GM18511 (cell line): ENCODE results near the gene KLHL18.
"Not testable (repeated sequence)": the region's sequence is repeated elsewhere in the genome, so short reads cannot be mapped to it uniquely, and the experiment has no call there.

Experiments used
- ATAC-seq: cut with Tn5 transposase; IDR thresholded peaks from one replicate; pipeline ENCODE4 v1.9.1; 2021; ENCODE audit warnings: mild to moderate bottlenecking, moderate library complexity; ENCODE audit not compliant: unreplicated experiment

The KLHL18 gene

DNA sequence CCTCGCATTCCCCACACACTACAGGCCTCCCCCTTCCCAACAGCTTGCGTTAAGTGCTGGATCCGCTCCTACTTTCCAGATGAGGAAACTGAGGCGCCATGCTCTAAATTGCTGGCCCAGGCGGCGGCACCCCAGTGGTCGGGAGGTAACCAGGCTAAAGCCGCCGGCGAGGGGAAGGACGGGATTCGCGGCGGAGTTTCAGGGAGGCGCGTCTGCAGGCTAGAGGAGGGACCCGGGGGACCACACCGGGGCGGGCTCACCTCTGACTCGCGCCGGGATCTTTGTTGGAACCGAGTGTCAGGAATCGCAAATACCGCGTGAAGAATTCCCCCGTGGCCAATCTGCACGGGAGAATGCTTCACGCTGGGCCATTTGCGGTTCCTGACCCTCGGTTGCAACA lies 73.5 kb downstream of the KLHL18 start:
- ATAC-seq, result no peak

DNA sequence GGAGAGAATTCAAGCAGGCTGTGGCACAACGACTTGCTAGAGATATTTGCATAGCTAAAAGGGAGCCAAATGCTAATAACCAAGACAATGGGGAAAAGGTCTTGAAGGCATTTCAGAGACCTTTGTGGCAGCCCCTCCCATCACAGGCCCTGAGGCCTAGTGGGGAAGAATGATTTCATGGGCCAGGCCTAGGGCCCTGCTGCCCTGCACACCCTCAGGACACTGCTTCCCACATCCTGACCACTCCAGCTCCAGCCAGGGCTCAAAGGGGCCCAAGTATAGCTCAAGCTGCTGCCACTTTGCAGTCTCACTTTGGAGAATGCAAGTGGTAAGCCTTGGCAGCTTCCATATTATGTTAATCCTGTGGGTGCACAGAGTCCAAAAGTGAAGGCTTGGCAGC lies 76.6 kb downstream of the KLHL18 start:
- ATAC-seq, result no peak

DNA sequence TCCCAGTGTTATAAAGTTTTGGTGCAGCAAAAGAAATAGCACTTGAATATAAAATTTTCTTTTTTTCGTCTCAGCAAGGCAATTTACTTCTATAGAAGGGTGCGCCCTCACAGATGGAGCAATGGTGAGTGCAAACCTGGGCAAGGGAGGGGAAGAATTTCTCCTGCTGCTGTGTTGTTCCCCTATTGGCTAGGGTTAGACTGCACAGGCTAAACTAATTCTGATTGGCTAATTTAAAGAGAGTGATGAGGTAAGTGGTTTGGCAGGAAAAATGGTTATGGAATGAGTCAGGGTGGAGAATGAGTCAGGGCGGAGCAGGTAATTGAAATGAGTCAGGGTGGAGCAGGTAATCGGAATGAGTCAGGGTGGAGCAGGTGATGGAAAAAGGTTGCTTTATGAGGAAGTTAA lies 77.4 kb downstream of the KLHL18 start:
- not testable (repeated sequence) for ATAC-seq

DNA sequence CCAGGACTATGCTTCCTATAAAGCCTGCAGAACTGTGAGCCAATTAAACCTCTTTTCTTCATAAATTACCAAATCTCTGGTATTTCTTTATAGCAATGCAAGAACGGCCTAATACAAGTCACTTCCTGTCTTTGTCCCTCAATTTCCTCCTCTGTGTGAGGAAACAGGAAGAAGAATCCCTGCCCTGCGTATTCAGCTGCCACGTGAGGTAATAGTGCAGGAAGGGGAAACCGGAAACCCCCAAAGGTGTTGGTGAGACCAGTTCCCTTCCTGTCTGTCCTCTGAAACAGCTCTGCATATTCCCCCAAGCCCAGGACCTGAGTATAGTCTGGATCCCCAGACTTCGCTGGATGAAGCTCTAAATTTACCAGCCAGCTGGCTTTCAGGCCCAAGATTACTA lies 80.0 kb downstream of the KLHL18 start:
- no peak for ATAC-seq

DNA sequence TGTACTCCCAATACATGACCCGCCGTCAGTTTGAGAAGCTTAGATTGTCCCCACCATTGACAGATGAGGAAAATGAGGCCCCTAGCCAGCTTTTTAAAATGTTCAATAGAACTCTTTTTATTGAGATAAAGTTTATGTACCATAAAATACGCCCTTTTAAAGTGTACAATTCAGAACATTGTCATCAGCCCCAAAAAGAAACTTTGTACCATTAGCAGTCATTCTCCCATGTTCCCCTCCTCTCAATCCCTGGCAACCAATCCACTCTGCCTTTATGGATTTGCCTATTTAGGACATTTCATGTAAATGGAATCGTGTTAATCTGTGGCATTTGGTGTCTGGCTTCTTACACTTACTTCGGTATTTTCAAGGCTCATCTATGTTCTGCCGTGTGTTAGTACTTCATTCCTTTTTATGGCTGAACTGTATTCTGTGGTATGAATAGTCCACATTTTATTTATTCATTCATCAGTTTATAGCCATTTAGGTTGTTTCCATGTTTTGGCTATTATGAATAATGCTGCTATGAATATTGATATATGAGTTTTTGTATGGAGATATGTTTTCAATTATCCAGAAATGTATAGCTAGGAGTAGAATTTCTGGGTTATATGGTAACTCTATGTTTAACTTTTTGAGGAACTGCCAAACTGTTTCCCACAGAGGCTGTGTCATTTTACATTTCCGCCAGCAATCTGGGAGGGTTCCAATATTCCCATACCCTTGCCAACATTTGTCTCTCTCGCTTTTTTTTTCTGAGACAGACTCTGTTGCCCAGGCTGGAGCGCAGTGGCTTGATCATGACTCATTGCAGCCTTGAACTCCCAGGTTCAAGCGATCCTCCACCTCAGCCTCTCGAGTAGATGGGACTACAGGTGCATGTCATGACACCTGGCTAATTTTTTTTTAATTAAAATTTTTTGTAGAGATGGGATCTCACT lies 82.7 kb downstream of the KLHL18 start:
- no peak for ATAC-seq

DNA sequence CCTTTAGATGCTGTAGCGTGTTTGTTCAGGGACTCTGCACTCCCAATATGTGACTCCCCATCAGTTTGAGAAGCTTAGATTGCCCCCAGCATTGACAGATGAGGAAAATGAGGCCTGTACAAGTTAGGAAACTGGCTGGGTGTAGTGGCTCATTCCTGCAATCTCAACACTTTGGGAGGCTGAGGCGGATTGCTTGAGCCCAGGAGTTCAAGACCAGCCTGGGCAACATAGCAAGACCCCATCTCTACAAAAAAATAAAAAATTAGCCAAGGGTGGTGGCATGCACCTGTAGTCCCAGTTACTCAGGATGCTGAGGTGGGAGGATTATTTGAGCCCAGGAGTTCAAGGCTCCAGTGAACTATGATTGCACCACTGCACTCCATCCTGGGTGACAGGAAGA lies 84.1 kb downstream of the KLHL18 start:
- ATAC-seq, result no peak

DNA sequence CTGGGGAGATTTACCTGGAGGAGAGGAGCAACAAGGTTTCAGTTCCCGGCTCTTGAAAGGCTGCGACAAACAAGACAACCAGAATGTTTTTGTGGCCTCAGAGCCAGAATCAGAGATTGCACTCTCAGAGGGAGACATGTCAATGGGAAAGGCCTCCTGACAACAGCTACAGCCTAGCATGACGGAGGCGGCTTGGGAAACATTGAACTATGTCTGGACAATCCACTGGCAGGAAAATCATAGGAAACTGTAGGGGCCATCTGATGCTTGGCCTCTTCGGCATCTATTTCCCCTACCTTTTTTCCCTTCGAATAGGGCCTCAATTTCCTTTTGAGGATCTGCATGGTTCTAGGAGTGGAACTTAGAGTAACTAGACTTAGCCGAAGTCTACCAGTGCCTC lies 84.9 kb downstream of the KLHL18 start:
- ATAC-seq, result no peak

DNA sequence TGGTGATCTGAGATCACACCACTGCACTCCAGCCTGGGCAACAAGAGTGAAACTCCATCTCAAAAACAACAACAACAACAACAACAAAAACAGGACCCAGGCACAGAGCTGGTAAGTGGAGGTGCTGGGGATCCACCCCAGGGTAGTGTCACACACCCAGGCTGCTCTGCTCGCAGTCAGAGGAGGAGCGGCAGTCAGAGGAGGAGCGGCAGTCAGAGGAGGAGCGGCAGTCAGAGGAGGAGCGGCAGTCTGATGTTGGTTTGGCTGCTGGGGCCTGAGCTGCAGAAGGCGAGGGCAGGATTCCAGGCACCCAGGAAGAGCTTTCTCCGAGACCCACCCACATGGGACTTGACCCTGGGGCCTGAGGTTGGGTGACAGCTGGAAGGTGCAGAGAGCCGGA lies 87.3 kb downstream of the KLHL18 start:
- ATAC-seq, result not testable (repeated sequence)

DNA sequence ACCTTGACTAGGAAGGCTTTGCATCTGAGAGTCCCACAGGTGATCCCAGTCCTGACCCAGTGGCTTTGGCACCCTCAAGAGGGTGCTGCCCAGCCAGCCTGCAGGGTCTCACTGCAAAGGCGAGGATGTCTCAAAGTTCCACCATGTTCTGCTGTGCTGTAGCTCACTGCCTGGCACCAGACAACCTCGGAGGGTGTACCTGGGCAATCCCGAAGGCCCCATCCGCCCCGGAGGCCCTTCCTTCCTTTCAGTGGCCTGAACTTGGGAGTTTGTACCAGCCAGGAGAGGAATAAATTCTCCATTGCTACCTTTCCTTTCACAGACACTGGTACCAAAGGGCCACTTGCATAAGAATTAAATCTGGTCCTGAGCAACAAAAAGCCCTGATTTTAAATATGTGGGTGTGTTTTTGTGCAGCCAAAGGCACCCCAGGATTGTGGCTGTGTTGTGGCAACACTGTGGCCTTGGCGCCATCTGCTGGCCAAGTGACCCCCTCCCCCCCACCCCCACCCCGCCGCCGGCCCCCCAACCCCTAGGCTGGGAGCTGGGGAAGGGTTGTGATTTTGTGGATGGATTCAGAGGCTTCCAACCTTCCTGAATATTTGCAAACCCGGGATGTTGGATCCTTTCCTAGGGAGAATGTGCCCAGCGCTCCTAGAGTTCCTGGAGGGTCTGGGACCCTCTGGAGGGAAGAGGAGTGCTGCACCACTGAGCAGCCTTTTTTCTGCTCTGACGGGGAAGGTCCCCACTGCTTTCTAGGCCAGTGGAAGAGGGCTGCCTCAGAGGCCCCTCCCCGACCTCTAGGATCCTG lies 88.3 kb downstream of the KLHL18 start:
- ATAC-seq, result no peak

DNA sequence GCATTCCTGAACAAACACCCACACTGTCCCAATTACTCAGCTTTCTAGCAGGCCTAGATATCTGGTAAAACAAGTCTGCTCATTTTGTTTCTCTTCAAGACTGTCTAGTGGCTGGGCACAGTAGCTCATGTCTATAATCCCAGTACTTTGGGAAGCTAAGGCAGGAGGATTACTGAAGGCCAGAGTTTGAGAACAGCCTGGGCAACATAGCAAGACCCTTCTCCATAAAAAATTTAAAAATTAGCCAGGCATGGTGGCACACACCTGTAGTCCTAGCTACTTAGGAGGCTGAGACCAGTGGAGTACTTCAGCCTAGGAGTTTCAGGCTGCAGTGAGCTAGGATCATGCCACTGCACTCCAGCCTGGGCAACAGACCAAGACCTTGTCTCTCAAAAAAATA lies 91.8 kb downstream of the KLHL18 start:
- no peak for ATAC-seq

DNA sequence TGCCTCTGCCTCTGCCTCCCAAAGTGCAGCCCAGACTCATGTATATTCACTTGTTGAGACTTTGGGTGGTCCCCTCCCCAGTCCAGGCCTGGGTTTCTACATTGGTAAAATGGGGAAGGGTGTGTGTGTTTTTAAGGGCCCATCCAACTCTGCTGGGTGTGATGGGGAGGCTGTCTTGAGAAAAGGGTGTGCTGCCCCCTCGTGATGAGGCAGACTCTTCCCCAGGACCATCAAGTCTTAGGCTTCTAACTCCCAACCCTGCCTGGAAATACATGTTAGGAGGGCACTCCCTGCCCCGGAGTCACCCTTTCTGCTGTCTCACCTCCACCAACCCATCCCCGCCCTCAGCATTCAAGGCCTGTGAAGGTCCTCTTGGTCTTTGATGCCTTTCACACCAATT lies 93.6 kb downstream of the KLHL18 start:
- ATAC-seq, result no peak

DNA sequence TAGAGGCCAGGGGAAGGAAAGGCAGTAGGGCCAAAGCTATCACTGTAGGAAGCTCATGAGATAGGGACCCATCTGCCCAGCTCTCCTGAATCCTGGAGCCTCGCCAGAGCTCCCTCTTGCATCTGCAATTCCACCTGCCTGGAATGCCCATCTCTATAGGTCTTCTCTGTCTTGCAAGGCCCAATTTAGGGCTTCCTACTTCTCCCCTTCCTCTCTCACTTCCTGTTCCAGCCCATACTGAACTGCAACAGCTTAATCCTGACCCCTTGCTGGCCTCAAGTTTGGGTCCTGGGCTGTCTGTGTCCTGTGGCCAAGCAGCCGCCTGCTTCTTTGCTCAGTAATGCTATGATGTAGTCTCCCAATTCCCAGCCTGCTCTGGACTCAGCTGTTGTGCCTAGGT lies 94.4 kb downstream of the KLHL18 start:
- ATAC-seq, result no peak

DNA sequence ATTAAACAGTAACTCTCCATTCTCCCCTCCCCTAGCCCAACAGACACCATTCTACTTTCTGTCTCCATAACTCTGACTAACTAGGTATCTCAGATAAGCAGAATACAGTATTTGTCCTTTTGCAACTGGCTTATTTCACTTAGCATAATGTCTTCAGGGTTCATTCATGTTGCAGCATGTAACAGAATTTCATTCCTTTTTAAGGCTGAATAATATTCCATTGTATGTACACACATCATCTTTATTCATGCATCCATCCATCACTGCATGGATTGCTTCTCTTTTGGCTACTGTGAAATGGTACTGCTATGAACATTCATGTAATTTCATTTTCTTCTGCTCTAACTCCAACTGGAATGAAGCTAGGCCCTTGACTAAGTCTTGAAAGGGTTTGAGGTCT lies 96.1 kb downstream of the KLHL18 start:
- ATAC-seq, result no peak

DNA sequence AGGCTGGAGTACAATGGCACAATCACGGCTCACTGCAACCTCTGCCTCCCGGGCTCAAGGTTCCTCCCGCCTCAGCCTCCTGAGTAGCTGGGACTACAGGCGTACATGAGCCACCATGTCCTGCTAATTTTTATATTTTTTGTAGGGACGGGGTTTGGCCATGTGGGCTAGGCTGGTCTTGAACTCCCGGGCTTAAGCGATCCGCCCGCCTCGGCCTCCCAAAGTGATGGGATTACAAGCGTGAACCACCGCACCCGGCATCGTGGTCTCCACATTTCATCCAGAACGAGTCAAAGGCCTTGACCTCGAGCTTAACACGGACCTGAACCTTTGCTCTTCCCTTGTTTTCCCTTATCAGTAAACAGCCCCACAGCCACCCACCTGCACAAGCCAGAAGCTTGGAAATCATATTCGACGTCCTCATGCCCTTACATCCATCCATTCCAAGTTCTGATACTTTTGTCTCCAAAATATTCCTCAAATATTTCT lies 96.7 kb downstream of the KLHL18 start:
- ATAC-seq, result no peak

DNA sequence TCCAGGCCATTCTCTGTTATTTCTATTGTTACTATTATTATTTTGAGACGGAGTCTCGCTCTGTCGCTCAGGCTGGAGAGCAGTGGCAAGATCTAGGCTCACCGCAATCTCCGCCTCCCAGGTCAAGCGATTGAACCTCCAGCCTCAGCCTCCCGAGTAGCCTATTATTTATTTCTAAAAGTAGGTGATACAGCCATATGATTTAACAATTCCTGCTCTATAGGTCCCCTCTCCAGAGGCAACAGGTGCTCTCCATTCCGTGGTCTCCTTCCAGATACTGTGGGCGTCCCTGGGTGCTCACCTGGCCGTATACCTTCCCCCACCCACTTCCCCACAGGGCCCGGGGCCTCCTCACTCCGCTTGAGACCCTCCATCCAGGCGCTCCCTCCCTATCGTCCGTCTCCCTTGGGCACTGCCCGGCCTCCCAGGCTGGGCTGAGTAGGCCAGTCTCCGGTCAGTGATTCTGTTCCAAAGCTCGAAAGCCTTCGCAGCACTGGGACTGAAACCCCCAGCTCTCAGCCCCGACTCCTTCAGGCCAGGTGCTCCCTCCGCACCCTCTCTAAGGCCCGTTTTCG lies 97.4 kb downstream of the KLHL18 start:
- no peak for ATAC-seq

DNA sequence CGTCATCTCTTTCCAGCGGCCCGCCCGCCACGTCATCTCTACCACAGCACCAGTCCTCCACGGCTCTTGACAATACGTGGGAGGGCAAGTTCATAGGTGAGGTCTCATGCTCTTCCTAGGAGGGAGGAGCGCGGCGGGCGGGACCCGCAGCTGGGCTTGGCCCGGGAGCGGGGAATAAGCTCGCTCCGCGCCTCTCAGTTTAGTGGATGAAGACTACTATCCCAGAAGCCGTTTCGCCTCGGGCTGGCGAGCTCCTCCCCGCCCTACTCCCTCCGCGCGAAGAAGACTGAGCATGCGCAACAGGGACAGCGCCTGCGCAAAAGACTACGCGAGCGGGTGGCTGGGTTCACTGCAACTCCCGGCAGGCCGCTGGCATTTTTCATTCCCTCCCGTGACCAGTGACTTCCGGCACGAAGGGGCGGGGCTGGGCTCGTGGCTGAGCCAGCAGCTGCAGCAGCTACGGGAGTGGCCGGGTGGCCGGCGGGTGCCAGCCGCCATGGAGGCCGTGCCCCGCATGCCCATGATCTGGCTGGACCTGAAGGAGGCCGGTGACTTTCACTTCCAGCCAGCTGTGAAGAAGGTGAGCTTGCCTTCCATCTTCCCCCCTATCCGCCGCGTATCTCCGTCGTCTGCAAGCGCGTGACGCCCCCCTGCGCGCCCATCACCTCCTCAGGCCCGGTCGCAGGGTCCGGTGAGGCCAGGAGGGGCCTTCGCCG lies 98.0 kb downstream of the KLHL18 start, which contains the start of gene PTPN23:
Gene PTPN23 (plus strand): TSS at position 421 of the 716 bp plus-strand sequence. CDS start 76 bp downstream, at position 497.
- peak; percentile 84 for ATAC-seq

DNA sequence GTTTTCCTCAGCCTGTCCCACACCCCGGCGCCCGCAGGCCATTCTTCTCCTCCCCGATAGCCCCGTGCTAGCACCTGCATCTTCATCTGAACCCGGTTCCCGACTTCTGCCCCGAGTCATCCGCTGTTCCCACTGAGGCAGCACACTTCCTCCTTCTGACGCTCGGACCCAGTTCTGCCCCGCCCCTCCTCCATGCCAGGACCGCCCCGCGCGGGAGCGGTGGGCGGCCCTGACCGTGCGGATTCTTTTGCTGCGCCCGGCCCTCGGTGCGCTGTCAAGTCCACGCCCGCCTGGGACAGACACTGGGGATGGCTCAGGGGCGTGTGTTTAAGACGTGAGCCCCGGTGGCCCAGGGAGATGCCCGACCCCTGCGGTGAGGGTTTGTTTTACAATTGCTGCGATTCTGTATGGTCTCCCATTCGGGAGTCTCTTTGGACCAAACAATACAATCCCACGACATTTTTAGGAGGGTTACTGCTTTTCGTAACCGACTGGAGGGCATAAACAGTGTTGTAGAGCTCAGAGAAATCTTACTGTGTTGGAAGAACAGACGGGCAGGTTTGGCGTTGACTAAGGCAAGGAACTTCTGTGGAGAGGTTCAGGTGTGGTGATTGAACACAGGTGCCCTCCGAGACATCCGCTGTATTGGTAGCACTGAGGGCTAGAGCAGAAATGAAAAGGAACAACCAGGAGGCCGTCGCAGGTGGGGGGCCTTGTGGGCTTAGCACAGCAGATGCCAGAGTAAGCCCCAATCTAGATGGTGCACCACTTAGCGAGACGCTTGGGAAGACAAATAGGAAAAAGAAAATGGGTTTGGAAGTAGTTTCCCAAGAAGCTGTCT lies 98.8 kb downstream of the KLHL18 start:
- peak; percentile 69 for ATAC-seq

DNA sequence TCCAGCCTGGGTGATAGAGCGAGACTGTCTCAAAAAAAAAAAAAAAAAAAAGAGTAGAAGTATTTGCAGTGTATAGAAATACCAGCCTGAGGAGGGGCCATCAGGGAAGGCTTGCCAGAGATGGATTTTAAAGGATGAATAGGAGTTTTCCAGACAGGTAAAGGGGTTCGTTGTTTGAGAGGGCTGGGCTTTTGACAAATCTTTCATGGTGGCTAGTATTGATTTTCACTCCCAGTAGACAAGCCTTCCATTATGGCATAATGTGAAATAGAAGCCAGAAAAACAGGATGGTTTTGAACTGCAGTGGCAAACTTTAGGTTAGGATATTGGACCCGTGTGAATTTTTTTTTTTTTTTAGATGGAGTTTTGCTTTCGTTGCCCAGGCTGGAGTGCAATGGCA lies 101.7 kb downstream of the KLHL18 start:
- ATAC-seq, result no peak

DNA sequence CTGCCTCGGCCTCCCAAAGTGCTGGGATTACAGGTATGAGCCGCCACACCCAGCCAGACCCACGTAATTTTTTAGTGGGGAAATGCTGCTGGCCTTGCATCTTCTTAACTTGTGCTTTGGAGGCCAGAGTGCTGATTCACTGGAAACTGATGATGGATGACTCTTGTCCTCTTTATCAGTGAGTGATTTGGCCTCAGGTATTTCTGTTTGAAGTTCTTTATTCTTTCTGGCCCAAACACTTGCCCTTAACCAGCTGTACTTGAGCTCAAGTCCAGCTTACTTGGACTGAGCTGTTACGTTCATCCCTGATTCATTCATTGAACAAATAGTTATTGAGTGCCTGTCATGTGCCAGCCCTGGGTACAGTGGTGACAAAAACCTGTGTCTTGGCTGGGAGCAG lies 102.3 kb downstream of the KLHL18 start:
- ATAC-seq, result no peak

DNA sequence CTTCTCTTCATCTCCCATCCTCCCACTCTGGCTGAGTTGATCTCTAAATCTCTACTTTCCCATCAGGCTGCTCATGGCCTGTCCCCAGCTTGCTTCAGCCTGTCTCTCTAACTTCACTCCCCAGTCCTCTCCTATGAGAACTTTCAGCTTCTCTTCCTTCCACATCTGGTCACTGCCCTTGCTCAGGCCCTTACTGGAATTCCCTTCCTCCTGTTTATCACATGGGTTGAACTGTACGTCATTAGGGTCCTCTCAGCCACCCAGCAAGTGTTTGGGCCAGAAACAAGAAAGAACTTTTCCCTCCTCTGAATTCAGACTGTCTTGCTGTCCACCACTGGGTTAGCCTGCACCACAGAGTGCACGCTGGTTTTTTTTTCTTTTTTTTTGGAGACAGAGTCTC lies 103.1 kb downstream of the KLHL18 start:
- no peak for ATAC-seq
